ENCODE results near the gene OPN1MW. TPM values are rescaled to one million over a fixed set of nuclear protein-coding genes. Genes with fewer than 3 reads are reported as not detected.
"Not testable (repeated sequence)": the region's sequence is repeated elsewhere in the genome, so short reads cannot be mapped to it uniquely, and the experiment has no call there.

Gene OPN1MW
- total RNA-seq, 1 donor from 2014 or later = not detected

DNA sequence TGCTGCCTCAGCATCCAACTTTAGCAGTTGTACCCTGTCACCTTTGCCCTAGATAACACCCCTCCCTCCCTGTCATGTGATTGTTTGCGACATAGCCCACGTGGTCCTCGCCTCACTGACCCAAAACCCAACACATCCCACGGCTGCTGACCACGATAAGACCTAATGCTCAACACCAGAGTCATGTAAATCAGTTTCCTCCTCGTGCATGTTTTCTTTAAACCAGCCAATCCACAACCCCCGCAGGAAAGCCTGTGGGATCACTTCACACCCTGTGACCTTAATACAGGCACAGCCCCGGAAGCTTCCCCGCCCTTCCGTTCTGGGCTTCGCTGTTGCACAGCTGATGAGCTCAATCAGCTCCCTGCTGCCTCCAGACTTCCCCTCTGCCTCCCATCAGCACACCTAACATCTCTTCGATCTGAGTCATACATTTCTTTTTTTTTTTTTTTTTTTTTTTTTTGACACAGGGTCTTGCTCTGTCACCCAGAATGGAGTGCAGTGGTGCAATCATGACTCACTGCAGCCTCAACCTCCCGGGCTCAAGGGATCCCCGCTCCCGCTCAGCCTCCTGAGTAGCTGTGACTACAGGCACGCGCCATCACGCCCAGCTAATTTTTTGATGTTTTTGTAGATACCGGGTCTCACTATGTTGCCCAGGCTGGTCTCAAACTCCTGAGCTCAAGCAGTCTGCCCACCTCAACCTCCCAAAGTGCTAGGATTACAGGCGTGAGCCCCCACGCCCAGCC lies 27.4 kb downstream of the OPN1MW start:
- DNase-seq (ENCODE audit: low read depth in 2 of 2) = not testable (repeated sequence)

DNA sequence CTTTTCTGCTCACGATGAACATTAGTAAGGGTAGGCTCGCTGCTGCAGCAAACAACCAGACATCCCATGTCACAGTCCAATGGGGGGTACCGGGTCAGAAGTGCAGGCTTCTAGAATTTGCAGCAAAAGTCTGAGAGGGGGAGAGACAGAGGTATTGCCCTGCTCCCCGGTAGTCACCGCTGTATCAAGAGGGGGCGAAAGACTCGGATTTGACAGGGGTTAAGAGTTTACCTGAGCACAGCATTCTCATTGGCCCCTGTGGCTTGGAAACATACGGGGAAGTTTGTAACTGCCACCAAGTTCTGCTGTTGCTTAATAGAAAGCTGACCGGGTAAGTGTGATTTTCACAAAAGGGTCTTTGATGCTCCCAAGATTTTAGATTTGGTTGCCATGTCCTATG lies 28.7 kb downstream of the OPN1MW start:
- not testable (repeated sequence) for DNase-seq (ENCODE audit: low read depth in 2 of 2)

DNA sequence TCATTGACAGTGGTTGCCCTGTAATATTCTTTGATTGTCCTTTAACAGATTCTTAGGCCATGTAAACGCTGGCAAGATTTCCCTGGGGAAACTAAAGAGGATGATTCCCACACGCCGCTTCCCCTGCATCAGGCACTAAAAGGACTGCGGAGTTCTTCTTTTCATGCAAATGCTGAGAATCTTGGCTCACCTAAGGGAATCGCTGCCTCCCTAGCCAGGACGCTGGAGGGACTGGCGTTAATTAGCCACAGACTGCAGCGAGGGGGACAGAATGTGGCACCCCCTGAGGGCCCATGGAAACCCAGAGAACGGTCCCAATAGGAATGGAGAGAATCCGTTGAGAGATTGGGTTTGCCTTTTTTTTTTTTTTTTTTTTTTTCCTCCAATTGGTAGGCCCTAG lies 29.1 kb downstream of the OPN1MW start:
- not testable (repeated sequence) for DNase-seq (ENCODE audit: low read depth in 2 of 2)

DNA sequence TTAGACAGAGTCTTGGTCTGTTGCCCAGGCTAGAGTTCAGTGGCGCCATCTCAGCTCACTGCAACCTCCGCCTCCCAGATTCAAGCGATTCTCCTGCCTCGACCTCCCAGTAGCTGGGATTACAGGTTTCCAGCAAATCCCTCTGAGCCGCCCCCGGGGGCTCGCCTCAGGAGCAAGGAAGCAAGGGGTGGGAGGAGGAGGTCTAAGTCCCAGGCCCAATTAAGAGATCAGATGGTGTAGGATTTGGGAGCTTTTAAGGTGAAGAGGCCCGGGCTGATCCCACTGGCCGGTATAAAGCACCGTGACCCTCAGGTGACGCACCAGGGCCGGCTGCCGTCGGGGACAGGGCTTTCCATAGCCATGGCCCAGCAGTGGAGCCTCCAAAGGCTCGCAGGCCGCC lies 37.1 kb downstream of the OPN1MW start, which contains the start of gene OPN1MW2:
TSS of gene OPN1MW2 (plus strand) at position 301 of the 400 bp plus-strand sequence. CDS start at position 361, 60 bp downstream.
- not testable (repeated sequence) for DNase-seq (ENCODE audit: low read depth in 2 of 2)

DNA sequence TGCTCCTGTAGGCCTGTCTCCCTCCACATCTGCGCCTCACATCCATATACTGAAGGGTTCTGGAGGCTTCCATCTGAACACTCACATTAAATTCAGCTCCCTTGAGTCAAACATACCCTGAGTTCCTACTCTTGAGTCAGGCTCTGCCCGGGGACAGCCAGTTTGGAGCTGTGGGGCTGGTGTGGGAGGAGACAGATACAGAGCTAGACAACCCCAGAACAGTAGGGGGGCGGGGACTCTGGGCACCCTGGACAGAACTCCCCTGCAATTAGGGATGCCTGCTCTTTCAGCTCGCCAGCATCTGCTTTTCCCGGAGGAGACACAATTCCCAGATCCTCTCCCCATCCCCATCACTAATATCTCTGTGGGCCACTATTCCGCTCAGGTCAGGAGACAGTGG lies 42.9 kb downstream of the OPN1MW start:
- not testable (repeated sequence) for DNase-seq (ENCODE audit: low read depth in 2 of 2)

DNA sequence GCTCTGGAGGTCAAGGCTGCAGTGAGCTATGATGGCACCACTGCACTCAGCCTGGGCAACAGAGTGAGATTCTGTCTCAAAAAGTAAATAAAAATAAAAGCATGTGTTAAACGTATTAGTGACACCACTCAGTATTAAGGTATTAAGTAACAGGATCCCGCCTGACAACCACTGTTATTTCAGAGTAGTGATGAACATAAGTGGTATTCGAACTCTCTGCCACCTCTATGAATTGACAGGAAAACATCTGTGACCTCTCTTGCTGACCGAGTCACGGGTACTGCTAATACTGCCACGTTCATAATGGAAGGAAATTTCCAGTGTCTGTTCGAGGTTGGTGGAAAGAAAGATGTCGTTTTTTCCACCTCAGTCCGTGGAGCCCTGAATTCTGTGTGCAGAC lies 44.3 kb downstream of the OPN1MW start:
- DNase-seq (ENCODE audit: low read depth in 2 of 2) = not testable (repeated sequence)

DNA sequence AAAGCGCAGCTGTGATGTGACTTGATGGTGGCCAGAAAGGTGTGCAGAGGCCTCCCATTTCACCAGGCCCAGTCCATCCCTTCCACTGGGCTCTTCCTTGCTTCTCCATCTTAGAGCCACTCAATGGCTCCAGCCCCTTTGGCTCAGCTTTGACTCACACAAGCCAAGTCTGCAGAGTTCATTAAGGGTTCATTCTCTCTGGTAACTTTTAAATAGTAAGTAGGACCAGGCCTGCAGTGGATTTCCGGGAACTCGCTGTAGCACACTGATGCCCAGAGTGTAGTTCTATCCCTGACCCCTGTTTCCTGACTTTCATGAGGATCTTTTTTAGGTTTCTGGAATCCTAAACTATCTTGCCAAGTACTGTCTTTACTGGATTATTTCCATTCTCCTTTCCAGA lies 49.0 kb downstream of the OPN1MW start:
- DNase-seq (ENCODE audit: low read depth in 2 of 2) = not testable (repeated sequence)

DNA sequence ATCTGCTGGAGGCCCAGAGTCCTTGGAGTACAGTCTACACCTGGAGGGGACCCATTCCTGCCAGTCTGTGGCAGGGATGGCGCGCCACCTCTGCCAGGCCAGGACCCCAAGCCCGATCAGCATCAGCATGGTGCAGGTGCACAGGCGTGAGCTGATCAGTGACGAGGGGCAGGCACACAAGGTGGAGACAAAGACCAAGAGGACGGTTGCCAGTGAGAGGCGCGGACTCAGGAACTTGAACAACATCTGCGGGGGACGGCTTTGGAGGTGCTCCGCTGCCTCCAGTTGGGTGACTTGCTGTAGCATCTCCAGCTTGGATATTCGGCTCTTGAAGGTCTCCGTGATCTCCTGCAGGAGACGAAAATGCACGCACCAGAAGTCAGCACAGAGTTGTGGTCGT lies 51.2 kb downstream of the OPN1MW start:
- not testable (repeated sequence) for DNase-seq (ENCODE audit: low read depth in 2 of 2)

DNA sequence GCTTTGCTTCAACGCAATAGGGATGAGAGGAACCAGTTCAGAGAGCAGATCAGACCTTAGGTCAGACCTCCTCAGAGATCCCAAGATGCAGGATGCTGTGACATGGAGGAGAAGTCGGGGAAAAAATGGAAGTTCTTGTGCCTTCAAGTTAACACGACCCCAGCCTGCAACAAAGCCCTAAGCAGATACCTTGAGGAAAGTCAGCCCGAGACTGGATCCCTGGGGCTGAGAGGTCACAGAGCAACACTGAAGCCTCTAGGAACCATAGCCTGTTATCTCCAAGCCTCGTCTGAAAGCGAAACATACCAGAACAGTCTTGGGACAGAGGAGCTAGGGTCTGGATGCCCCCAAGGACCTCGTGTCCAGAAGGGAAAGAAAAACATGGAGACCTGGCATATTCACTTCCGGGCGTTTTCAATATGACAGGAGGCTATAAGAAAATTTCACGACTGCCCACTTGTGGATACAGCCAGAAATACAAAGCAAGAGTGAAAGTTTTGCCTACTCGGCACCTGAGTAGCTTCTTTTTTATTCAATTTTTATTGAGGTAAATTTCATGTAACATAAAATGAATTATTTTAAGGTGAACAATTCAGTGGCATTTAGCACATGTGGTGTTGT lies 56.7 kb downstream of the OPN1MW start:
- not testable (repeated sequence) for DNase-seq (ENCODE audit: low read depth in 2 of 2)

DNA sequence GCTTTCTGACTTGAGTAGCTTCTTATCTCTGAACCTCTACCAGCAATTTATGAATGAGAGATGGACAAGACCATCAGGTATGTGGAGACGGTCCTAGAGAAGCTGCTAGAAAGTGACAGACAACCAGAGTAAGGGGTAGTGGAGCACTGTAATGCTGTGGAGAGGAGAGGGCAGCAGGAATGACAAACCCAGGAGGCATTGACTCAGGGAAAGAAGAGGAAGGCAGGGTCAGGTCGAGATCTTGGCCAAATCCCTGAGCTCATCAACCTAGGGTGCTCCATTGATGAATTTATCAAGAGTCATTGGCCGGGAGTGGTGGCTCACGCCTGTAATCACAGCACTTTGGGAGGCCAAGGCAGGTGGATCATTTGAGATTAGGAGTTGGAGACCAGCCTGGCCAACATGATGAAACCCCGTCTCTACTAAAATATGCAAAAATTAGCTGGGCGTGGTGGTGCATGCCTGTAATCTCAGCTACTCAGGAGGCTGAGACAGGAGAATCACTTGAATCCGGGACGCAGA lies 57.6 kb downstream of the OPN1MW start:
- DNase-seq (ENCODE audit: low read depth in 2 of 2) = not testable (repeated sequence)

Other genes with a start within 250 kb of the OPN1MW start
- gene NAA10, start 247.6 kb upstream of the OPN1MW start, total RNA-seq = 47.5 and 52.6 TPM in 2 replicates
- gene RENBP, start 238.0 kb upstream of the OPN1MW start, total RNA-seq = 10.1 and 40.3 TPM in 2 replicates
- gene HCFC1, start 210.8 kb upstream of the OPN1MW start, total RNA-seq = 10.0 and 15.9 TPM in 2 replicates
- gene TMEM187, start 209.8 kb upstream of the OPN1MW start, total RNA-seq = 2.7 and 6.6 TPM in 2 replicates
- gene IRAK1, start 162.7 kb upstream of the OPN1MW start, total RNA-seq = 52.2 and 56.6 TPM in 2 replicates
- gene MECP2, start 84.9 kb upstream of the OPN1MW start, total RNA-seq = 13.2 and 17.1 TPM in 2 replicates
- gene OPN1LW, start 38.4 kb upstream of the OPN1MW start, total RNA-seq = 0.13 and 0.51 TPM in 2 replicates
- gene OPN1MW2, start 37.2 kb downstream of the OPN1MW start, total RNA-seq = not detected in 2 replicates
- not detected in 2 replicates for gene OPN1MW3, start 75.0 kb downstream of the OPN1MW start, total RNA-seq
- 0.13 TPM in 1 of 2 replicates, not detected in the other for gene TEX28, start 112.5 kb downstream of the OPN1MW start, total RNA-seq
- under 0.01 TPM in 1 of 2 replicates, not detected in the other for gene TKTL1, start 113.2 kb downstream of the OPN1MW start, total RNA-seq
- 1,135 and 1,161 TPM in 2 replicates for gene FLNA, start 192.0 kb downstream of the OPN1MW start, total RNA-seq
- 17.8 and 20.5 TPM in 2 replicates for gene EMD, start 196.7 kb downstream of the OPN1MW start, total RNA-seq
- gene RPL10, start 215.8 kb downstream of the OPN1MW start, total RNA-seq = 2,372 and 2,629 TPM in 2 replicates
- gene DNASE1L1, start 226.7 kb downstream of the OPN1MW start, total RNA-seq = 105 and 121 TPM in 2 replicates
- gene TAFAZZIN, start 228.9 kb downstream of the OPN1MW start, total RNA-seq = 11.9 and 14.9 TPM in 2 replicates
- gene ATP6AP1, start 246.1 kb downstream of the OPN1MW start, total RNA-seq = 58.0 and 105 TPM in 2 replicates

Measured in dermis microvascular lymphatic vessel endothelial cell (primary cell).